ENCODE results near the gene ARID5B. TPM values are rescaled to one million over a fixed set of nuclear protein-coding genes. Genes with fewer than 3 reads are reported as not detected.

Gene ARID5B
- total RNA-seq, 1 donor from 2014 or later = 13.7 TPM

DNA sequence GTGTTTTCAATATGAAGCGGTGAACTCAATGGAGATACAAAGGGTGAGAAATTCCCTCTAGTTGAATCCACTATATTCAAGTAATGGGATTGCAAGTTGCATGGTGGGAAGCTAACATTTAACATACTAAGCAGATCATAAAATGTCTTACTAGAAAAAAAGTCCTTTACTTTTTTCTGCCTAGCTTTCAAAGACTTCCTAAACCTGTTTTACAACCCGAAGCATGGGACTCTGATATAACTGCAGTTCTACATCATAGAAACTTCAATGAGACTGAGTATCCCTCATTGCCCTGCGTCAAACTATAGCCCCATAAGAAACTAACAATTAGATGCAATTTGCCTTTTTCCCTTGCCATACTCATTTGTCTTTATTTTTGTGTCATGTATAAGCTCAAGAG is 187.3 kb downstream of the ARID5B start:
- Histone ChIP-seq H3K36me3 (peaks cover 65% of the 10 kb centered on the region), H3K4me1 (peaks cover 28% of the 10 kb centered on the region)

DNA sequence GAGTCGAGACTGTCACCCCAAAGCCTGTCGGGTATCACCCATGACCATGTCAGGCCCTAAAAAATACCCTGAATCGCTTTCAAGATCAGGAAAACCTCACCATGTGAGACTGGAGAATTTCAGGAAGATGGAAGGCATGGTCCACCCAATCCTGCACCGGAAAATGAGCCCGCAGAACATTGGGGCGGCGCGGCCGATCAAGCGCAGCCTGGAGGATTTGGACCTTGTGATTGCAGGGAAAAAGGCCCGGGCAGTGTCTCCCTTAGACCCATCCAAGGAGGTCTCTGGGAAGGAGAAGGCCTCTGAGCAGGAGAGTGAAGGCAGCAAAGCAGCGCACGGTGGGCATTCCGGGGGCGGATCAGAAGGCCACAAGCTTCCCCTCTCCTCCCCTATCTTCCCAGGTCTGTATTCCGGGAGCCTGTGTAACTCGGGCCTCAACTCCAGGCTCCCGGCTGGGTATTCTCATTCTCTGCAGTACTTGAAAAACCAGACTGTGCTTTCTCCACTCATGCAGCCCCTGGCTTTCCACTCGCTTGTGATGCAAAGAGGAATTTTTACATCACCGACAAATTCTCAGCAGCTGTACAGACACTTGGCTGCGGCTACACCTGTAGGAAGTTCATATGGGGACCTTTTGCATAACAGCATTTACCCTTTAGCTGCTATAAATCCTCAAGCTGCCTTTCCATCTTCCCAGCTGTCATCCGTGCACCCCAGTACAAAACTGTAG is 191.0 kb downstream of the ARID5B start:
- H3K27ac ChIP-seq (replicated peaks) = peak overlapping the region; percentile 71
- H3K4me3 ChIP-seq = no peak overlapping the region
- no peaks in the 10 kb centered on the region for H3K27me3 ChIP-seq (ENCODE audit: low read depth)
- DNase-seq = no peak
- peaks cover 52% of the 10 kb centered on the region for H3K36me3 ChIP-seq
- peaks cover 46% of the 10 kb centered on the region for H3K4me1 ChIP-seq
- TF ChIP-seq, protein P1, sequence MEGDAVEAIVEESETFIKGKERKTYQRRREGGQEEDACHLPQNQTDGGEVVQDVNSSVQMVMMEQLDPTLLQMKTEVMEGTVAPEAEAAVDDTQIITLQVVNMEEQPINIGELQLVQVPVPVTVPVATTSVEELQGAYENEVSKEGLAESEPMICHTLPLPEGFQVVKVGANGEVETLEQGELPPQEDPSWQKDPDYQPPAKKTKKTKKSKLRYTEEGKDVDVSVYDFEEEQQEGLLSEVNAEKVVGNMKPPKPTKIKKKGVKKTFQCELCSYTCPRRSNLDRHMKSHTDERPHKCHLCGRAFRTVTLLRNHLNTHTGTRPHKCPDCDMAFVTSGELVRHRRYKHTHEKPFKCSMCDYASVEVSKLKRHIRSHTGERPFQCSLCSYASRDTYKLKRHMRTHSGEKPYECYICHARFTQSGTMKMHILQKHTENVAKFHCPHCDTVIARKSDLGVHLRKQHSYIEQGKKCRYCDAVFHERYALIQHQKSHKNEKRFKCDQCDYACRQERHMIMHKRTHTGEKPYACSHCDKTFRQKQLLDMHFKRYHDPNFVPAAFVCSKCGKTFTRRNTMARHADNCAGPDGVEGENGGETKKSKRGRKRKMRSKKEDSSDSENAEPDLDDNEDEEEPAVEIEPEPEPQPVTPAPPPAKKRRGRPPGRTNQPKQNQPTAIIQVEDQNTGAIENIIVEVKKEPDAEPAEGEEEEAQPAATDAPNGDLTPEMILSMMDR (IDR thresholded peaks at IDR 0.05; ENCODE audit: borderline replicate concordance) = no peak
- H3K9me3 ChIP-seq (replicated peaks) = no peaks in the 10 kb centered on the region
- intact Hi-C loops (cut with micrococcal nuclease) = no loop called here

More for the DNA sequence above, 187.3 kb downstream of the ARID5B start:
- intact Hi-C loops (cut with micrococcal nuclease) = no loop called here
- no peaks in the 10 kb centered on the region for H3K9me3 ChIP-seq (replicated peaks)
- no peak overlapping the region for H3K4me3 ChIP-seq
- no peak for DNase-seq
- H3K27ac ChIP-seq (replicated peaks) = peak overlapping the region; percentile 54
- no peaks in the 10 kb centered on the region for H3K27me3 ChIP-seq (ENCODE audit: low read depth)
- TF ChIP-seq, protein P1 (IDR thresholded peaks at IDR 0.05; ENCODE audit: borderline replicate concordance) = no peak

DNA sequence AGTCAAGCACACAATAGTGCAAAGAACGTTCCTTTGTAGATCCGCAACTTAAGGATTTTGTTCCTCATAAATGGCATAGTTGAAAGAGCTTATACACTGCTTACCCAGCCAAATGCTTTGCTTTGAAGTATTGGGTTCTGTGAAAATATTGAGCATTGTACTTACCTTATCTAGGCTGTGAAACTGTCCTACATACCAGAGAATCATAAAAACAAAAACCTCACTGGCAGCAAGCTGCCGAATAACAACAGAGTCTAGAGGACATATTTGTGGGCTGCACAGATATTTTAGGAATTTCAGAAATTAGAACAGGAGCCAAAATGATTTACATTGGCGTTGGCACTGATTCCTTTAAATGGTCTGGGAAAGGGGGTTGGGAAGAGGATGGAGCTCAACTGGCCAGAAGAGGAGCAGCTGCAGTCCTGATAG is 192.4 kb downstream of the ARID5B start:
- Histone ChIP-seq H3K9me3 (replicated peaks) (no peaks in the 10 kb centered on the region), H3K27me3 (ENCODE audit: low read depth) (no peaks in the 10 kb centered on the region), H3K4me3 (no peak overlapping the region), H3K4me1 (peaks cover 48% of the 10 kb centered on the region), H3K27ac (replicated peaks) (peak overlapping the region; percentile 71), H3K36me3 (peaks cover 44% of the 10 kb centered on the region)
- TF ChIP-seq, protein P1 (IDR thresholded peaks at IDR 0.05; ENCODE audit: borderline replicate concordance) = no peak
- intact Hi-C loops (cut with micrococcal nuclease) = no loop called here
- DNase-seq = no peak

DNA sequence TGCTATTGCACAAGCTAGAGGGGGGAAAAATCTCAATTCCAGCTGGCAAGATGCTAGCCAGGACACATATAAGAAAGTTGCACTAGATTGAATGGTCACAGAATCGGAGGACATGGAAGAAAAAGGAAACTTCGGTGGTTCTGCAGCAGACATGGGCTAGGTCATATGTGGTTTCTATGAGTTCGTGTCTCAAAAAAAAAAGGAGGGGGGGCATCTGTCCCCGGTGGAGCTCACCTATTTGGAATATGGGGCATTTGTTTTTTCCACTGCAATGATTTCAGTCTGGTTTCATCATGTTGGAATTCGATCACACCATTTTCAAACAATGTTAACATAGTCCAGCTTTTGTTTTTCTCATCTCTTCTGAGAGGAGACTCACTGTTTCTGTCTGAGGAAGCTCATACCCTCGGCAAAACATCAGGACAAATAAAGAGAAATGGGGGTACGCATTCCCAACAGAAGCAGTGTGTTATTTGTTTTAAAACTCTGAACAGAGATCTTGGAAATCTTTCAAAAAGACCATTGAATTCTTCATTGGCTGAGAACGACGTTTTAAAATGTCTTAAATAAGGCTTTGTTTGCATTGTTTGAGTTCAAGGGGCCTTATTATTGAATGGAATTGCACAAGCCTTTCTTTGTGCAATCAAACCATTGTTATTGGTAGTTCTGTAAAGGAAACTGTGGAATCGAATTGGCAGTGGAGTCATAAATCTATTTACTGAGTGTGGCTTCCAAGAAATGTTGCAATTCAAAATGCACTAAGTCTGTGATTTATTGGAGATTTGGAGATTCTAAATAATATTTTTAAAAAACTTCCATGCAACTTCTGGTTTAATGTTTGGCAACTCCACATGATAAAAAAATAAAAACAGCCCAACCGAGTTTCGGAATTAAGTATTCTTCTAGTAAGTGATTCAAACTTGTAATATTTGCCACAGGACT is 194.0 kb downstream of the ARID5B start:
- no peaks in the 10 kb centered on the region for H3K27me3 ChIP-seq (ENCODE audit: low read depth)
- TF ChIP-seq, protein P1 (IDR thresholded peaks at IDR 0.05; ENCODE audit: borderline replicate concordance) = no peak
- H3K9me3 ChIP-seq (replicated peaks) = no peaks in the 10 kb centered on the region
- no peak for DNase-seq
- H3K27ac ChIP-seq (replicated peaks) = peak overlapping the region; percentile 71
- peaks cover 29% of the 10 kb centered on the region for H3K36me3 ChIP-seq
- no peak overlapping the region for H3K4me3 ChIP-seq
- intact Hi-C loops (cut with micrococcal nuclease) = no loop called here
- H3K4me1 ChIP-seq = peaks cover 55% of the 10 kb centered on the region

DNA sequence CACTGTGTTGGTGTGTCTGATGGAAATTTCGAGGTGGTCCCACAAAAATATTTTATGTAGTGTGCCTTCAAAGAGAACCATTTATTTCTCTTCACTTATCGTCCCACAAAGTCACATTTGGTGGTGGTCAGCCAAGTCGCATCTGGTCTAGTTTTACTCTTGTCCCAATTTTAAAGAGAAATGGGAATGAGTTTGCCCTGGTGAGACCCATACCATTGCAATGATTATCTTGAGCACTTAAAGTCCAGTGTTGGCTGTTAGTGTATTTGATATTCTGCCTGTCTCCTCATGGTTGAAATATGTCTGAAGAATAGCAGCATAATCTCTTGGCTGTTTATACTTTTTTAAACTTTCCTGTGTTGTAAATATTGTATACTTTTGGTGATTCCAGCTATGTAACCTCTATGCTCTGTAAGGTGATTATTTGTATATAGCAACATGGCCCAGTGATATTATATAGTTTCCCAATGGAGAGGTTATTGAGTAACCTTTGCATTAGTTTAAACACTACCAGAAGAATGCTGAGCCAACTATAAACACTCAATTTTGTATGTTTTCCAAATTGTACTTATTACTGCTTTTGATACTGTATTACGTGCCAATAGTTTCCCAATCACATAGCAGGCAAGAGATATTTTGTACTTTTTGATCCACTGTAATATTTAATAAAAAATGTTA is 194.9 kb downstream of the ARID5B start:
- intact Hi-C loops (cut with micrococcal nuclease) = no loop called here

More for the DNA sequence above, 194.9 kb downstream of the ARID5B start:
- Histone ChIP-seq H3K4me3 (no peak overlapping the region), H3K27ac (replicated peaks) (peak overlapping the region; percentile 71), H3K36me3 (peaks cover 20% of the 10 kb centered on the region), H3K9me3 (replicated peaks) (no peaks in the 10 kb centered on the region), H3K4me1 (peaks cover 55% of the 10 kb centered on the region), H3K27me3 (ENCODE audit: low read depth) (no peaks in the 10 kb centered on the region)
- TF ChIP-seq, protein P1 (IDR thresholded peaks at IDR 0.05; ENCODE audit: borderline replicate concordance) = no peak
- DNase-seq = no peak

All from left ventricle myocardium inferior (tissue), 1 donor.